H4 (cell line): ENCODE data around the gene ITPKB. TPM values are rescaled to one million over a fixed set of nuclear protein-coding genes. Genes with fewer than 3 reads are reported as not detected.
"Not testable (repeated sequence)": the region's sequence is repeated elsewhere in the genome, so short reads cannot be mapped to it uniquely, and the experiment has no call there.

Source experiments
- DNase-seq: peaks from one replicate; pipeline ENCODE4 v3.0.0-alpha.2; 2015; ENCODE audit warnings: low spot score
- total RNA-seq: library from RNA; depleted of rRNA; stranded (reverse); fragments of >200 nt; shearing (Covaris generic); gene quantifications from 2 replicates; pipeline ENCODE4 v1.2.3, GENCODE V29; 2014

ITPKB gene
- total RNA-seq, 1 experiment from 2014 or later, result 1.9 TPM

DNA sequence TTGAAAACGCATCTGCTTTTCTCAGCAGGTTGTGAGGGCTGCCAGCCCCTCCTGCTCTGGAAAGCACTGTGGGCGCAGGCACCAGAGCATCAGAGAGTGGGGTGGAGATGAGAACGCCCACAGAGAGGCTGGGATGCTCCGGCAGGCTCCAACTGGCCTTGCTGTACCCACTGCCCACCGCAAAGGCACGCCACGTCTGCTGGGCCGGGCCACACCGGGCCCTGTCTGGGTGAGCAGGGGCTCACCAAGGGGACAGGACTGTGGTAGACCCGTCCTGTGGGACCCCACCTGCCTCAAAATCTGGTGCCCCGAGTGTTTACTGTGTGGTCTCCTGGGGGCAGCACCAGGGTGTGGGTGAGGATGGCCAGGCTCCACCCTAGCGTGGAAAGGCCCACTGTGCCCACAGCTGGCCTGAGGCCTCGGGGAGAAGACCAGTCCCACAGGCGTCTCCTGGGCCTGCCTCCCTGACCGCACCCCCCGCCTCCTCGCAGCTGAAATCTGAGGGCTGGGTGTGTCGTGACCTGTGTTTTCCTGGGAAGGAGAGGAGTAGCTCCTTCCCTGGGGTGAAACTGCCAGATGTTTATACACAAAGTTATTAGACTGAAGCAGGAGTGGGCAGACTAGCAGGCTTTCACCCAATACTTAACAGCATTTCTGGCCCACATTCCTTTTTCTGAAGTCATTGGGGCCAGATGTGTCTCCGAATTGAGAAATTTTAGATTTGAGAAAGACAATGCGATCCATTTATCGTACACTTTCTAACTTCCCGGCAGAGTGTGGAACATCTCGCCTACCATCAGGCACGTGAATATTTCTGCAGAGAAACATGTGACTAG lies 136.7 kb downstream of the ITPKB start:
- peak; percentile 63 for DNase-seq

DNA sequence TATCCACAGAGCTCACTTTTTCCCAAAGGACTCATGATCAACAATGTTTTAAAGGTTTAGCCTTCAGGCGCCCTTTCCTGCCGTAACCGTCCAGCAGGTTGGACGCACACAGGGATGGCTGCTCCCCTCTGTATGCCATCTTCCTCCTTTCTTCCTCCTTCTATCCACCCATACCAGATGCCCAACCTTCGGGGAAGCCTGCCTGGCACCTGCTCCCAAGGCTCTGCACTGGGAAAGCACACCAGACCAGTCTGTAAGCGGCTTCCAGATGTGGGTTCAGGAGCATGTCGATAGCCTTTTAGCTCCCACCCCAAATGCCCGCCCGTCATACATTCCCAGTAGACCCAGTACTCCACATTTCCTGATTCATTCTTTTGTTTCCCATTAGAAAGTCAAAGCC lies 137.6 kb downstream of the ITPKB start:
- DNase-seq, result no peak

DNA sequence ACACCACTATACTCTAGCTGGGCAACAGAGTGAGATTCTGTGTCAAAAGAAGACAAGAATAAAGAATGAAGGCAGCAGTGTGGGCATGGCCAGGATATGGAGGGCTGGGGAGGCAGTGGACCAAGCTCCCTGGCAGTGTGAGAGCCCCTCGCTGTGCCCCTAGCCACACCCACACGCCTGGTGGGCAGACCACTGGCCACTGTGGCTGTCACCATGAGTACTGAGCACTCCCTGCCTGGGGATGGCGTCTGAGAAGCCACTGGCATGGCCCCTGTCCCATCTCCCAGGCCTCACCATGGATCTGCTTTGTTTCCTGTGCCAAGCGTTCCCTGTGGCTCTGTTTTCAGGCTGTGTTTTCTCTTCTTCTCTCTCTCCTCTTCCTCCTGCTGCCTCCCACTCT lies 138.8 kb downstream of the ITPKB start:
- DNase-seq, result no peak

DNA sequence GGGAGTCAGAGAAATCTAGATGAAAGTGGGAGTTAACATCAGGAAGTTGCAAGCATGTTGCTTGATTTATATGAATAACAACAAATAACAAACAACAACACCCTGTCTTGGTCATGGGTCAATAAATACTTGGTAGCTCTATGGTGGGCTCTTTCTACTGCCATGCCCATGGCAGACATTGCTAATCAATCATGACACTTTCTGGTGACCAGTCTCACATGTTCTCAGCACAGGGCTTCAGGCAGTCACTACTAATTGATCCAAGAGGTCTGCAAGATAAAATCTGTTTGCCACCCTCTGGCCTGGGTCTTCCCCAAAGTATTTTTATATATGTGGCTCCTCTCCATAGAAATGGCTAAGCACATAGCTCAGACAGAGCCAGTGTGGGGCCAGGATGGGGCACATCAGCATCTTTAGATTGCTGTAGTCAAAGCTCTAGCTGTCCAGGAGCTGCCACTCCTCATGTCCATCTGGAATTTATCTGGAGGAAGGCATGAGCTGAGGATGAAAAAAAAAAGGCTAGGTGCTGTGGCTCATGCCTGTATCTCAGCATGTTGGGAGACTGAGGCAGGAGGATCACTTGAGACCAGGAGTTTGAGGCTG lies 139.3 kb downstream of the ITPKB start:
- no peak for DNase-seq

- not testable (repeated sequence) for DNase-seq
Measured at GRCh38 chr1:226598955-226599354, 140.1 kb downstream of the ITPKB start.

DNA sequence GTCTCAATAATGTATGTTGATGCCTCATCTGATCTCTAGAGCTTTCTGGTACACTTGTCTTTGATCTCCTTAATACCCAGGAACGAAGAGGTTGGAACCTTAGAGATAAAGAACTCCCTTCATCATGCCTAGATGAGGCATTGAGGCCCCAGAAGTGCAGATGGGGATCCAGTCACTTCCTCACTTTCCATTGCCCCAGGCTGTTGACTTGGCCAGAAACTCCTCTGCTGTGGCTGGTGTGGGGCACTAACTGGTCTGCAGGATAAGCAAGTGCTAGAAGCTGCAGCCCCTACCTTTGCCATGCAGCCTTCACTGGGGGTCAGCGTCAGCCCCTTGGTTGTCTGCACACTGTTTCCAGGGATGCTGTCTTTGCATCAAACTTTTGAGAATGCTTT lies 140.6 kb downstream of the ITPKB start:
- no peak for DNase-seq

GRCh38 chr1:226597616-226598454 lies 141.2 kb downstream of the ITPKB start:
- DNase-seq, result no peak

- no peak for DNase-seq
Measured at GRCh38 chr1:226596531-226597165, 142.4 kb downstream of the ITPKB start.

GRCh38 chr1:226593541-226593940 lies 145.5 kb downstream of the ITPKB start:
- DNase-seq, result no peak

- no peak for DNase-seq
Measured at GRCh38 chr1:226590614-226591013, 148.5 kb downstream of the ITPKB start.

- DNase-seq, result no peak
Measured at GRCh38 chr1:226589008-226589733, 149.9 kb downstream of the ITPKB start.

DNA sequence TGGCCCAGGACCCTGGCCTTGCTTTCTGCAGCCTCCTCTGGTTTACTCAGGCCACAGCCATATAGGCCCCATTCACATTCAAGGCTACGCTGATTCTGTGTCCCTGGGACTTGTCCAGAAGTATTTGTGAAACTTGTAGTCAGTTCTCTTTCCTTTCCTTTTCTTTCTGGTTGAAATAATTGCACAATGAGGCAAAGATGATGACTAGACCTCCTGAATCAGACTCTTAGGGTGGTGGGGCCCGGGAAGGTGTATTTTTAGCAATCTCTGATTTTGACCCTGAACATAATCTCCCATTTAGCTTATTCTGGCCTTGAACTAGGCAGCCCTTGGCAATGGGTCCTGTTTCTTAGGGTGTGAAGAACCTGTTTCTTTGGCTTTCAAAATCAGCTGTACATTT lies 150.6 kb downstream of the ITPKB start:
- no peak for DNase-seq

DNA sequence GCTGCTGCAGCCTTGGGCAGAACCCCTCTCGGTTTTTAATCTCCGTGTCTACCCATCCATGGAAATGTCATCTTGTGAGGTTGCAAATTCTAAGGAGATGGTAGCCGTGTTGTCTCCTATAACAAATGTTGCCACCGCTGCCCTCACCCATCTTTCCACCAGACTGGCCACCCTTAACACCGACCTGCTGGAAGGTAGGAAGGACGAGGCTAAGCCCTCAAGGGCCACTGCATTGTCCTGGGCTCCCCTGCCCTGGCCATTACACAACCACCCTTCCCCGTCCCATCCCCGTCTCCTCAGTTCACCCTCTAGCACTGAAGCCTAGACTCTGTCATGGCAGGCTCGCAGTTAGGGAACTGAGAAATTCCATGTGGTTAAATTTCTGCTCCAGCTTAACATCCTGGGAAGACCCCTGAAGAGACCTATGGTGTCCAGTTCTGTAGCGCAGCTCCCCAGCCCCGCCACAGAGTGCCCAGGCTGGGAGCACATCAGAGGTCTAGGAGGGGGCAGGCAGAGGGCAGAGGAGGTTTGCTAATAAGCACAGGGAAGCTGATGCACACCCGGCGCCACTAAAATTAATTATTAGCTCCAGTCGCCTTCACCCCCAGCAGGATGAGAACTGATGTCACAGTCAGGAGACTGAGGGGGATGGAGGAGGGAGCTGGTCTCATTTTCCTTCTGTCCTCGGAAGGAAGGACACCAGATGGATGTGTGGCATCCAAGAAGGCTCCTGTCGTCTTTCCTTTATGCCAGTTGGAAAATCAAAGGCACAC lies 152.2 kb downstream of the ITPKB start:
- DNase-seq, result no peak

GRCh38 chr1:226586116-226586515 lies 153.0 kb downstream of the ITPKB start:
- DNase-seq, result no peak

GRCh38 chr1:226584164-226584563 lies 154.9 kb downstream of the ITPKB start:
- DNase-seq, result no peak

DNA sequence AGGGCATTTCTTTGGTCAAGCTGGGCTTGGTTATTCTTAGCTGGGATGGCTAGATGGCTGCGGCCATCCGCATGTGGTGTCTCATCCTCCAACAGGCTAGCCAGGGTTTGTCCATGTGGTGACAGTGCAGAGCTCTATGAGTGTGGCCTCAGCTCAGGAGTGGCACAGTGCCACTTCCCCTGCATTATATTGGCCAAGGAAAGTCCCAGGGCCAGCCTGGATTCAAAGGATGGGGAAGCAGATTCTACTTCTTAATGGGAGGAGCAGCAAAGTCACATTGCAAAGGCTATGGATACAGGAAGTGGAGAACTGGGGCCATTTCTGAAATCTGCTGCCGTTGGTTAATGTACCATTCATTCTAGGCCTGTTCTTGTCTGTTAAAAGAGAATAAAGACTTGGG lies 156.1 kb downstream of the ITPKB start:
- DNase-seq, result no peak
